Measurements from ENCODE around the gene FNDC3A.
"Not testable (repeated sequence)": the region's sequence is repeated elsewhere in the genome, so short reads cannot be mapped to it uniquely, and the experiment has no call there.

The FNDC3A gene

DNA sequence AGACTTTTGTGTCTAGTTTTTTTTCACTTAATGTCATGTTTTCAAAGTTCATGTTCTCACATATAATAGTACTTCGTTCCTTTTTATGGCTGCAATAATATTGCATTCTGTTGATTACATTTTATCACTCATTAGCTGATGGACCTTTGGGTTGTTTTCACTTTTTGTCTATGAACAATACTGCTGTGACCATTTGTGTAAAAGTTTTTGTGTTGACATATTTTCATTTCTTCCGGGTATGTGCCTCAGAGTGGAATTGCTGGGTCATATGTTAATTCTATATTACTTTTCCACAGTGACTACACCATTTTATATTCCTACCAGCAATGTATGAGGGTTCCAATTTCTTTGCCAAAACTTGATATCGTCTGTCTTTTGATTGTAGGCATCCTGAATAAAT lies 158.6 kb downstream of the FNDC3A start:
- TF ChIP-seq, protein P1, sequence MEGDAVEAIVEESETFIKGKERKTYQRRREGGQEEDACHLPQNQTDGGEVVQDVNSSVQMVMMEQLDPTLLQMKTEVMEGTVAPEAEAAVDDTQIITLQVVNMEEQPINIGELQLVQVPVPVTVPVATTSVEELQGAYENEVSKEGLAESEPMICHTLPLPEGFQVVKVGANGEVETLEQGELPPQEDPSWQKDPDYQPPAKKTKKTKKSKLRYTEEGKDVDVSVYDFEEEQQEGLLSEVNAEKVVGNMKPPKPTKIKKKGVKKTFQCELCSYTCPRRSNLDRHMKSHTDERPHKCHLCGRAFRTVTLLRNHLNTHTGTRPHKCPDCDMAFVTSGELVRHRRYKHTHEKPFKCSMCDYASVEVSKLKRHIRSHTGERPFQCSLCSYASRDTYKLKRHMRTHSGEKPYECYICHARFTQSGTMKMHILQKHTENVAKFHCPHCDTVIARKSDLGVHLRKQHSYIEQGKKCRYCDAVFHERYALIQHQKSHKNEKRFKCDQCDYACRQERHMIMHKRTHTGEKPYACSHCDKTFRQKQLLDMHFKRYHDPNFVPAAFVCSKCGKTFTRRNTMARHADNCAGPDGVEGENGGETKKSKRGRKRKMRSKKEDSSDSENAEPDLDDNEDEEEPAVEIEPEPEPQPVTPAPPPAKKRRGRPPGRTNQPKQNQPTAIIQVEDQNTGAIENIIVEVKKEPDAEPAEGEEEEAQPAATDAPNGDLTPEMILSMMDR (IDR thresholded peaks at IDR 0.05; ENCODE audit: low read length, missing control alignments) = no peak
- DNase-seq (ENCODE audit: low read depth) = no peak
- H3K4me3 ChIP-seq (replicated peaks; ENCODE audit: low read depth, low read length) = no peak overlapping the region

GRCh38 chr13:49137138-49137643 lies 161.5 kb downstream of the FNDC3A start:
- H3K4me3 ChIP-seq (replicated peaks; ENCODE audit: low read depth, low read length); DNase-seq (ENCODE audit: low read depth): not testable (repeated sequence)

- no peak overlapping the region for H3K4me3 ChIP-seq (replicated peaks; ENCODE audit: low read depth, low read length)
- TF ChIP-seq, protein P1 (IDR thresholded peaks at IDR 0.05; ENCODE audit: low read length, missing control alignments) = no peak
- DNase-seq (ENCODE audit: low read depth) = no peak
Measured at GRCh38 chr13:49140910-49141611, 165.3 kb downstream of the FNDC3A start.

GRCh38 chr13:49146950-49147355 lies 171.2 kb downstream of the FNDC3A start:
- TF ChIP-seq, protein P1 (IDR thresholded peaks at IDR 0.05; ENCODE audit: low read length, missing control alignments) = no peak
- peak overlapping the region; percentile 42 for H3K4me3 ChIP-seq (replicated peaks; ENCODE audit: low read depth, low read length)
- DNase-seq (ENCODE audit: low read depth) = peak; percentile 65

DNA sequence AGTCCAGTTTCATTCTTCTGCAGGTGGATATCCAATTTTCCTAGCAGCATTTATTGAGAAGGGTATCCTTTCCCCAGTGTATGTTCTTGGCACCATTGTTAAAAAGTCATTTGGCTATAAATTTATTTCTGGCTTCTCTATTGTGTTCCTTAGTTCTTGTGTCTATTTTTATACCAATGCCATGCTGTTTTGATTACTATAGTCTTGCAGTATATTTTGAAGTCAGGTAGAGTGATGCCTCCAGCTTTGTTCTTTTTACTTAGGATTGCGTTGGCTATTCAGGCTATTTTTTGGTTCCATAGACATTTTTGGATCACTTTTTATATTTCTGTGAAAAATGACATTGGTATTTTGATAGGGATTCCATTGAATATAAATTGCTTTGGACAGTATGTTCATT lies 172.7 kb downstream of the FNDC3A start:
- DNase-seq (ENCODE audit: low read depth) = no peak

GRCh38 chr13:49157955-49158584 lies 182.4 kb downstream of the FNDC3A start:
- DNase-seq (ENCODE audit: low read depth); H3K4me3 ChIP-seq (replicated peaks; ENCODE audit: low read depth, low read length): not testable (repeated sequence)

More for the DNA sequence above, 172.7 kb downstream of the FNDC3A start:
- no peak overlapping the region for H3K4me3 ChIP-seq (replicated peaks; ENCODE audit: low read depth, low read length)
- TF ChIP-seq, protein P1 (IDR thresholded peaks at IDR 0.05; ENCODE audit: low read length, missing control alignments) = no peak

DNA sequence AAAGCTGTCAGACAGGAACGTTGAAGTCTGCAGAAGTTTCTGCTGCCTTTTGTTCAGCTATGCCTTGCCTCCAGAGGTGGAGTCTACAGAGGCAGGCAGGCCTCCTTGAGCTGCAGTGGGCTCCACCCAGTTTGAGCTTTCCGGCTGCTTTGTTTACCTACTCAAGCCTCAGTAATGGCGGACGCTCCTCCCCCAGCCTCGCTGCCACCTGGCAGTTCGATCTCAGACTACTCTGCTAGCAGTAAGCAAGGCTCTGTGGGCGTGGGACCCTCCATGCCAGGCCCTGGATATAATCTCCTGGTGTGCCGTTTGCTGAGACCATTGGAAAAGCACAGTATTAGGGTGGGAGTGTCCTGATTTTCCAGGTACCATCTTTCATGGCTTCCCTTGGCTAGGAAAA lies 187.4 kb downstream of the FNDC3A start:
- not testable (repeated sequence) for DNase-seq (ENCODE audit: low read depth); H3K4me3 ChIP-seq (replicated peaks; ENCODE audit: low read depth, low read length)

GRCh38 chr13:49164712-49165111 lies 189.0 kb downstream of the FNDC3A start:
- H3K4me3 ChIP-seq (replicated peaks; ENCODE audit: low read depth, low read length) = no peak overlapping the region
- TF ChIP-seq, protein P1 (IDR thresholded peaks at IDR 0.05; ENCODE audit: low read length, missing control alignments) = no peak
- DNase-seq (ENCODE audit: low read depth) = no peak

All from fibroblast of pulmonary artery (primary cell).